ENCODE results near the gene ITGA1. TPM values are rescaled to one million over a fixed set of nuclear protein-coding genes. Genes with fewer than 3 reads are reported as not detected.

ITGA1 gene
- total RNA-seq, 1 donor from 2014 or later = 42.7 TPM

GRCh38 chr5:52906343-52906742, 118.6 kb downstream of the ITGA1 start:
- TF ChIP-seq, protein P1, sequence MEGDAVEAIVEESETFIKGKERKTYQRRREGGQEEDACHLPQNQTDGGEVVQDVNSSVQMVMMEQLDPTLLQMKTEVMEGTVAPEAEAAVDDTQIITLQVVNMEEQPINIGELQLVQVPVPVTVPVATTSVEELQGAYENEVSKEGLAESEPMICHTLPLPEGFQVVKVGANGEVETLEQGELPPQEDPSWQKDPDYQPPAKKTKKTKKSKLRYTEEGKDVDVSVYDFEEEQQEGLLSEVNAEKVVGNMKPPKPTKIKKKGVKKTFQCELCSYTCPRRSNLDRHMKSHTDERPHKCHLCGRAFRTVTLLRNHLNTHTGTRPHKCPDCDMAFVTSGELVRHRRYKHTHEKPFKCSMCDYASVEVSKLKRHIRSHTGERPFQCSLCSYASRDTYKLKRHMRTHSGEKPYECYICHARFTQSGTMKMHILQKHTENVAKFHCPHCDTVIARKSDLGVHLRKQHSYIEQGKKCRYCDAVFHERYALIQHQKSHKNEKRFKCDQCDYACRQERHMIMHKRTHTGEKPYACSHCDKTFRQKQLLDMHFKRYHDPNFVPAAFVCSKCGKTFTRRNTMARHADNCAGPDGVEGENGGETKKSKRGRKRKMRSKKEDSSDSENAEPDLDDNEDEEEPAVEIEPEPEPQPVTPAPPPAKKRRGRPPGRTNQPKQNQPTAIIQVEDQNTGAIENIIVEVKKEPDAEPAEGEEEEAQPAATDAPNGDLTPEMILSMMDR (IDR thresholded peaks at IDR 0.05) = no peak
- H3K27ac ChIP-seq = no peak overlapping the region
- no peaks in the 10 kb centered on the region for H3K27me3 ChIP-seq
- DNase-seq (ENCODE audit: low spot score in 2 of 2) = no peak
- intact Hi-C loops (cut with DNase I) = no loop called here
- no peaks in the 10 kb centered on the region for H3K9me3 ChIP-seq
- H3K36me3 ChIP-seq = no peaks in the 10 kb centered on the region
- H3K4me3 ChIP-seq = no peak overlapping the region
- H3K4me1 ChIP-seq = peaks cover 3 to 22% of the 10 kb centered on the region in 2 donors

- no peak for DNase-seq (ENCODE audit: low spot score in 2 of 2)
- TF ChIP-seq, protein P1 (IDR thresholded peaks at IDR 0.05) = no peak
- H3K4me3 ChIP-seq = no peak overlapping the region
- H3K36me3 ChIP-seq = no peaks in the 10 kb centered on the region
- H3K9me3 ChIP-seq = no peaks in the 10 kb centered on the region
- H3K27ac ChIP-seq = peak overlapping the region in 1 of 2 donors; percentile 43
- H3K4me1 ChIP-seq = peaks cover 3 to 18% of the 10 kb centered on the region in 2 donors
- H3K27me3 ChIP-seq = no peaks in the 10 kb centered on the region
- intact Hi-C loops (cut with DNase I) = no loop called here
Measured at GRCh38 chr5:52906845-52907244, 119.1 kb downstream of the ITGA1 start.

- Histone ChIP-seq H3K27ac (peak overlapping the region; percentile 43 to 67), H3K36me3 (no peaks in the 10 kb centered on the region), H3K9me3 (no peaks in the 10 kb centered on the region), H3K4me3 (no peak overlapping the region), H3K4me1 (peaks cover 0 to 7% of the 10 kb centered on the region in 2 donors), H3K27me3 (no peaks in the 10 kb centered on the region)
- TF ChIP-seq, protein P1 (IDR thresholded peaks at IDR 0.05) = no peak
- no peak for DNase-seq (ENCODE audit: low spot score in 2 of 2)
- intact Hi-C loops (cut with DNase I) = no loop called here
Measured at GRCh38 chr5:52909192-52909591, 121.5 kb downstream of the ITGA1 start.

- Histone ChIP-seq H3K27ac (peak overlapping the region; percentile 43 to 67), H3K27me3 (no peaks in the 10 kb centered on the region), H3K36me3 (no peaks in the 10 kb centered on the region), H3K4me1 (peaks cover 0 to 11% of the 10 kb centered on the region in 2 donors), H3K4me3 (no peak overlapping the region), H3K9me3 (no peaks in the 10 kb centered on the region)
- no peak for DNase-seq (ENCODE audit: low spot score in 2 of 2)
- intact Hi-C loops (cut with DNase I) = loop anchor here (10.0 kb wide), 1 partner anchor 245 kb away; no protein-coding TSS in a partner anchor
- TF ChIP-seq, protein P1 (IDR thresholded peaks at IDR 0.05) = no peak
Measured at GRCh38 chr5:52910071-52910470, 122.4 kb downstream of the ITGA1 start.

DNA sequence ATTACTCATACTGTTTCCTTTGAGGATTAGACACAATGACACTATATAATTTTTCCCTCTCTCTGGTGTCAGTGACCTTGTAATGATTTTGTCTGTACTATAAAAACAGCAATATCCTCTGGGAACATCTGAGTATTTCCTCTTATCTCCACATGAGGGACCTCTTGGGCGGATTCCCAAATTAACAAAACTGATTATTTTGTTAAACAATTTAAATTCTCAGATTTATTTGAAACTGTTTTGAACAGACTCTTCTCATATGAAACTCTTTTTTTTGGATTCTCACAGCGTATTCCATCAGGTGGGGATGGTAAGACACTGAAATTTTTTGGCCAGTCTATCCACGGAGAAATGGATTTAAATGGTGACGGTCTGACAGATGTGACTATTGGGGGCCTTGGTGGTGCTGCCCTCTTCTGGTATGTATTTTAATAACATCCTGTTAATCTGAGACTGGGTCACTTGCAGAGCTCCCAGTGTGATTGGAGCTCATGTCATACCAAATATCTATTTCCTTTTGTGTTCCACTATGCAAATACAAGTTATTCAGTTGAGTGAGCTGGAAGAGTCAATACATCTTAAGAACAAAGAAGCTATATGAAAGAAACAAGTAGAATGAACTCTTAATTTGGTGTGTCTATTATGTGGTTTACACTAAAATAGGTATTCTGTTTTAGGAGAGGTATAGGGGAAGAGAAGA, 127.6 kb downstream of the ITGA1 start:
- H3K4me3 ChIP-seq = no peak overlapping the region
- DNase-seq (ENCODE audit: low spot score in 2 of 2) = no peak
- H3K27ac ChIP-seq = peak overlapping the region in 1 of 2 donors; percentile 3
- peaks cover 4 to 10% of the 10 kb centered on the region in 2 donors for H3K36me3 ChIP-seq
- H3K4me1 ChIP-seq = peaks cover 0 to 12% of the 10 kb centered on the region in 2 donors
- H3K9me3 ChIP-seq = no peaks in the 10 kb centered on the region
- intact Hi-C loops (cut with DNase I) = loop anchor here (1.0 to 10.0 kb wide), 3 partner anchors 128 to 251 kb away; partner anchors contain the start of genes ITGA1 and PELO
- TF ChIP-seq, protein P1 (IDR thresholded peaks at IDR 0.05) = peak; percentile 75 to 84 (median 75)
- H3K27me3 ChIP-seq = no peaks in the 10 kb centered on the region

All from ascending aorta (tissue), 2 donors.